Stimulated activated CD4-positive, alpha-beta T cell treated with anti-CD3 and anti-CD28 coated beads, Interleukin-1b, Interleukin-23, amount 100 ng/mL, for 1 hour (primary cell): ENCODE results near the gene PCP4.

ENCODE experiments used
- DNase-seq, 2 donors: peaks; one replicate each; pipeline ENCODE4 v3.0.0-alpha.2; 2020; ENCODE audit warnings: low read depth in 2 of 2

The PCP4 gene

GRCh38 chr21:39918558-39918957 is 51.3 kb downstream of the PCP4 start:
- no peak for DNase-seq

GRCh38 chr21:39923476-39923875 is 56.2 kb downstream of the PCP4 start:
- DNase-seq: no peak

GRCh38 chr21:39924577-39925308 is 57.5 kb downstream of the PCP4 start:
- no peak for DNase-seq

- DNase-seq: no peak
Measured at GRCh38 chr21:39927304-39927886, 60.2 kb downstream of the PCP4 start.

GRCh38 chr21:39932335-39932734 is 65.1 kb downstream of the PCP4 start:
- DNase-seq: no peak

GRCh38 chr21:39934895-39935294 is 67.7 kb downstream of the PCP4 start:
- DNase-seq: no peak

GRCh38 chr21:39935716-39936115 is 68.5 kb downstream of the PCP4 start:
- no peak for DNase-seq

GRCh38 chr21:39938086-39938625 is 70.9 kb downstream of the PCP4 start:
- no peak for DNase-seq

GRCh38 chr21:39946199-39946598 is 79.0 kb downstream of the PCP4 start:
- no peak for DNase-seq

GRCh38 chr21:39947031-39947430 is 79.8 kb downstream of the PCP4 start:
- no peak for DNase-seq

- DNase-seq: no peak
Measured at GRCh38 chr21:39951183-39952101, 84.2 kb downstream of the PCP4 start.

GRCh38 chr21:39952265-39952664 is 85.0 kb downstream of the PCP4 start:
- DNase-seq: no peak

GRCh38 chr21:39954570-39954969 is 87.3 kb downstream of the PCP4 start:
- DNase-seq: no peak

GRCh38 chr21:39955326-39955725 is 88.1 kb downstream of the PCP4 start:
- no peak for DNase-seq

- DNase-seq: no peak
Measured at GRCh38 chr21:39956586-39956985, 89.3 kb downstream of the PCP4 start.

- DNase-seq: no peak
Measured at GRCh38 chr21:39958731-39959130, 91.5 kb downstream of the PCP4 start.

GRCh38 chr21:39961251-39961650 is 94.0 kb downstream of the PCP4 start:
- no peak for DNase-seq

GRCh38 chr21:39965026-39965425 is 97.8 kb downstream of the PCP4 start:
- no peak for DNase-seq

GRCh38 chr21:39966786-39967185 is 99.5 kb downstream of the PCP4 start:
- no peak for DNase-seq

- DNase-seq: no peak
Measured at GRCh38 chr21:39968010-39968409, 100.8 kb downstream of the PCP4 start.

- no peak for DNase-seq
Measured at GRCh38 chr21:39969691-39970364, 102.6 kb downstream of the PCP4 start.

- DNase-seq: no peak
Measured at GRCh38 chr21:39971956-39972355, 104.7 kb downstream of the PCP4 start.
